K562 (cell line): Measurements from ENCODE around the gene FERMT3.

Source experiments
- MAFK ChIP-seq: IDR thresholded peaks from 2 replicates; pipeline ENCODE4 v1.6.1; 2011; ENCODE audit warnings: low read length, improper control_type of control experiment
- ZBTB8A ChIP-seq: fragments of 450-650 bp; IDR thresholded peaks from 2 replicates; pipeline ENCODE4 v1.6.1; 2018; ENCODE audit warnings: mild to moderate bottlenecking, moderate library complexity; ENCODE audit not compliant: partially characterized antibody
- ZFP36 ChIP-seq: fragments of 150-350 bp; IDR thresholded peaks from 2 replicates; pipeline ENCODE4 v1.6.1; 2018; ENCODE audit warnings: low read length, low read depth; ENCODE audit not compliant: partially characterized antibody

- no peak for TF ChIP-seq ZFP36
- no peak for TF ChIP-seq MAFK
- TF ChIP-seq ZBTB8A = no peak
Measured at GRCh38 chr11:64183890-64184289, 22.6 kb upstream of the FERMT3 start.
